Stimulated activated CD8-positive, alpha-beta memory T cell treated with anti-CD3 and anti-CD28 coated beads, Interleukin-15, amount 100 ng/mL, for 24 hours (primary cell): ENCODE results near the gene EHMT2.
"Not testable (repeated sequence)": the region's sequence is repeated elsewhere in the genome, so short reads cannot be mapped to it uniquely, and the experiment has no call there.

Experiments used
- DNase-seq: peaks from one replicate; pipeline ENCODE4 v3.0.0-alpha.2; 2020; ENCODE audit warnings: low read depth

EHMT2 gene

DNA sequence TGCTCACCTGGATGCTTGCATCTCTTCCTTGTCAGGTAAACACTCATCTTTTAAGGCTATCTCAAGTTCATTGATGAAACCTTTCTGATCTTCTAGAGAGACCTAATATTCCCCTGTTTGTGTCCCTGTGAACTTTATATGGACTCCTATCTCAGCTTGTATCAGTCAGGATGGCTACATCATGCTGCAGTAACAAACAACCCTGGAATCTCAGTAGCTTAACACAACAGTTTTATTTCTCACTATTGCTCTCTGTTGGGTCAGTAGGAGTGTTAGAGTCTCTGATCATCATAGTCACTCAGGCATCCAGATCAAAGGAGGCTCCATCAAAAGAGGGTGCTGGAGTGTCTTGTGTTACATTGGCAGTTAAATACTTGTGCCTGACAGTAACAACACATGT is 17.9 kb upstream of the EHMT2 start:
- DNase-seq = no peak

GRCh38 chr6:31911826-31912585 is 14.5 kb upstream of the EHMT2 start:
- DNase-seq = no peak

DNA sequence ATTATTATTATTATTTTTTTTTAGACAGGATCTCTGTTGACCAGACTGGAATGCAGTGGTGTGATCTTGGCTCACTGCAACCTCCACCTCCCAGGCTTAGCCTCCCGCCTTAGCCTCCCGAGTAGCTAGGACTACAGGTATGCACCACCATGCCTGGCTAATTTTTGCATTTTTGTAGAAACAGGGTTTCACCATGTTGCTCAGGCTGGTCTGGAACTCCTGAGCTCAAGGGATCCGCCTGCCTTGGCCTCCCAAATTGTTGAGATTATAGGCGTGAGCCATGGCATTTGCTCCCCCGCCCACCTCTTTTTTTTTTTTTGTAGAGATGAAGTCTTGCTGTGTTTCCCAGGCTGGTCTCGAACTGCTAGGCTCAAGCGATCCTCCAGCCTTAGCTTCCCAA is 11.8 kb upstream of the EHMT2 start:
- not testable (repeated sequence) for DNase-seq

DNA sequence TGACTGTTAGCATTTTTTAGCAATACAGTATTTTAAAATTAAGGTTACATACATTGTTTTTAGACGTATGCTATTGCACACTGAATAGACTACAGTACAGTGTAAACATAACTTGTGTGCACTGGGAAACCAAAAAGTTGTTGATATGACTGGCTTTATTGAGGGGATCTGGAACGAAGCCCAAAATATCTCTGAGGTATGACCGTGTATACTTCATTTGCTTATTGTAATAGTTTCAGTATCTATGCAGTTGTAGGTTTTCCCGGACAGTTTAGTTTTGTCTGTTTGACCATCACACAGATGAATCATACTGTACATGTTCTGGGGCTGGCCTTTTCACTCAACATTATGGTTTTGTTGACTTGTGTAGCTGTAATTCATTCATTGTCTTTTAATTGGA is 11.3 kb upstream of the EHMT2 start:
- DNase-seq = no peak

- not testable (repeated sequence) for DNase-seq
Observed at GRCh38 chr6:31908255-31908654, 10.8 kb upstream of the EHMT2 start.

GRCh38 chr6:31907158-31907813 is 9.8 kb upstream of the EHMT2 start:
- DNase-seq = no peak

- DNase-seq = not testable (repeated sequence)
Observed at GRCh38 chr6:31906727-31907126, 9.2 kb upstream of the EHMT2 start.

DNA sequence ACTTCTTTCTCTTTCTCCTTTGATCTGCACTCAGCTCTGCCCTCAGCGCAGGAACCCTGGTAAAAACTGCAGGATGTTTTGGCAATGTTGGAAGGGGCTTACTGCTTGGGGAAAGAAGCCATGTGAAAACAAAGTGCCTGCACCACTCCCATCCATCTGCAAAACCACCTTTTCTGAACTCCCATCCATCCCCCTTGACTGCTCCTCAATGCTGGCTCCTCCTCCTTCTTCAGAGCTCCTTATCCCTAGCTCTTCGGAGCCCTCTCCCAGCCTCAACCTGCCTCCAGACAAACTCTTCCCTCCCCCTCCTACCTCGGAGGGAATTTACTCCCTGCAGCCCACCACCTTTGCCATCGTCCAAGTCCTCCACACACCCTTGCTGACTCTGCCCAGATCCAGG is 8.6 kb upstream of the EHMT2 start:
- no peak for DNase-seq

DNA sequence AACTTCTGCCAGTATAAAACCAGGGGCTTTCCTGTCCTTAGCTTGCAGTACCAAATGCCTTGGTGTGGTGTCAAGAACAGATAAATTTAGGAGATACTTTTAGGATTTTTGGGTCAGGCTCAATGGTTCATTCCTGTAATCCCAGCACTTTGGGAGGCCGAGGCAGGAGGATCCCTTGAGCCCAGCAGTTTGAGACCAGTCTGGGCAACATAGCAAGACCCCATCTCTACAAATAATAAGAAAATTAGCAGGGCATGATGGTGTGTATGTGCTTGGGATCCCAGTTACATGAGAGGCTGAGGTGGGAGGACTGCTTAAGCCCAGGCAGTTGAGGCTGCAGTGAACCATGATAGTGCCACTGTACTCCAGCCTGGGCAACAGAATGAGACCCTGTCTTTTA is 7.5 kb upstream of the EHMT2 start:
- no peak for DNase-seq

GRCh38 chr6:31903957-31904356 is 6.5 kb upstream of the EHMT2 start:
- no peak for DNase-seq

- DNase-seq = peak; percentile 71
Observed at GRCh38 chr6:31901953-31902643, 4.6 kb upstream of the EHMT2 start, which contains the start of gene ZBTB12. Gene ZBTB12, minus strand, starts transcription at chr6:31902086. Its CDS starts 781 bp downstream, at chr6:31901305.

DNA sequence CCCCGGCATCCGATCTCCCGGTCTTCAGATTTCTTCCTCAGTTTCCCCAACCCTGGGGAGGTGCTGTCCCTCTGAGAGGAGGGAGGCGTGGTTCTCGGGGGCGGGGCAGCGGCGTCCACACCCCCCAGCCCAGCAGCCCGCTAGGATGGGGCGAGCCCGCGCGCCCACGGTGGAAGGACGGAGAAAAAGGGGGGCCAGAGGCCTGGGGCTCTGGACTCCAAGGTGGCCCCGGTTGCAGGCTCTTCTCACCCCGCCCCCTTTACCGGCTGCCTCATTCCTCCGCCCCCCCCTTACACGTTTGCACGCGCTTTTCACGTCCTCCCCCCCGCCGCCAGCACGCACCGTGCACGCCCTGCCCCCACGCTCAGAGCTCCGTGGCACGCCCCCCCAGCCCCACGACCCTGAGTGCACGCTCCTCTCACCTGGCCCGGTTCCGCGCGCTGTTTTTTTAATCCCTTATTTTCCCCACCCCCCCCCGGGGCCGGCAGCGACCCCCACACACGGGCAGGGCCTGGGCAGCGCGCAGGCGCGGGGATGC is 4.0 kb upstream of the EHMT2 start:
- no peak for DNase-seq

DNA sequence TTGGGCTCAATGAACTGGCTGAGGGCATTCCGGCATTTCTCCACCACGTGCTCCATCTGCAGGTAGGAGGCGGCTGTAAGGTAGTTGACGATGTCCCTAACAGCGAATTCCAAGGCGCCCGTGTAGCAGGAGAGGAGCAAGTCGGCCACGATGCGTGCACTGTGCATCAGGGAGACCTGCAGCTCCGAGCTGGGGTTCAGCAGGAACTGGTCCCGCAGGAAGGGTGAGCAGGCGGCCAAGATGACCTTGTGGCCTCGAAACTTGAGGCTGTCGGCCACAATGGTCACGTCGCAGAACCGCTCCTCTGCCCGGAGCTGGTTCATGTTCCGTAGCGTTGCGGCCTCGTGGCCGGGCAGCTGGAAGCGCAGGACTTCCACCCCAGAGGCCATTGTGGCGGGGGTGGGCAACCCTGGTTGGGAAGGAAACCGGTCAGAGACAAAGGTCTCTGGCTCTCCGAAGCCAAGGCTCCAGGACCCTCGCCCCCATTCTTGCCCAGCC is 3.5 kb upstream of the EHMT2 start:
- DNase-seq = no peak

DNA sequence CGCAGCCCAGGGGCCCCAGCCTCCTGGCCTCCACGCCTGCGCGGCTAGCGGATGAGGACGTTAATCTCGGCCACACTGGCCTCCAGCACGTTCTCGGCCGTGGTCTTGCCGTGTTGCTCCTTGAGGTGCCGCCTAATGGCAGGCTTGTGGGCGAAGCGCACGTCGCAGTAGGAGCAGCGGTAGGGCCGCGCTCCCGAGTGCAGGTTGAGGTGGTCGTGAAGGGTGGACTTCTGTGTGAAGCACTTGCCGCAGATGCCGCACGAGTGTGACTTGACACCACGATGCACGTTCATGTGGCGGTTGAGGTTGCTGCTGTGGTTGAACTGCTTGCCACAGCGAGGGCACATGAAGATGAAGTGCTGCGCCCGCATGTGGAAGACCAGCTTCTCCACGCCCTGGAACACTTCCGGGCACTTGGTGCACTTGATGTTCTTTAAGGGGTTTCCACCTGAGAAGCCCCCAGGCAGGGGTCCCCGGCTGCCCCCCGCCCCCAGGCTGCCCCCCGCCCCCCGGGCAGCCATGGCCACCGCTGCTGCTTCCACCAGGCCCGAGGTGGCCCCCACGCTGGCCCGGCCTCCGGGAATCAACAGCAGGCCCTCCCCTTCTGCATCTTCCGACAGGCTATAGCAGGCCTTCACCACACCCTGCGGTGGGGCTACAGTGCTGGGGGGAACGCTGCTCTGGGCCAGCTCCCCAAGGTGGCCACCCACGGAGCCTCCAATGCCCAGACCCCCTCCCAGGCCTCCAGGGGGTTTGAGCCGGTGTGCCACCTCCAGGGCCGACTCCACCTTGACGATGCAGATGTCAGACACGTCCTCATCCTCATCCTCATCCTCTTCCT is 2.6 kb upstream of the EHMT2 start:
- no peak for DNase-seq

DNA sequence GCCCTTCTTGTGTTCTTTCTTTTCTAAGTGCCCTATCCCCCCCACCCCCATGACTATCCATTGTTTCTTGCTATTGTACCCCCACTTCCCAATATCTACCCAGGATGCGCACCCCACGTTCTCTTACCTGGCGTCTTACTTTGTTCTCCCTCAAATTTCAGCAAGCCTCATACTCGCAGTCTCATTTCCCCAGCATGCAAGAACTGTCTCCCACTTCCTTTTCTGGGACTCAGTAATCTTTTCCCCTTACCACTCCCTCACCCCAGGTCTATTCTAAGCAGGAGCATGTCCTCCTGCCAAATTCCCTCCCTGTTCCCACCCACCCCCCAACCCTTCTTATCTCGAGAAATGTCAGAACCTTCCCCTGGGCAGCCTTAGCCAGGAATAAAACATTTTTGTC is 1.7 kb upstream of the EHMT2 start:
- no peak for DNase-seq

- no peak for DNase-seq
Observed at GRCh38 chr6:31898383-31899011, 999 bp upstream of the EHMT2 start.

DNA sequence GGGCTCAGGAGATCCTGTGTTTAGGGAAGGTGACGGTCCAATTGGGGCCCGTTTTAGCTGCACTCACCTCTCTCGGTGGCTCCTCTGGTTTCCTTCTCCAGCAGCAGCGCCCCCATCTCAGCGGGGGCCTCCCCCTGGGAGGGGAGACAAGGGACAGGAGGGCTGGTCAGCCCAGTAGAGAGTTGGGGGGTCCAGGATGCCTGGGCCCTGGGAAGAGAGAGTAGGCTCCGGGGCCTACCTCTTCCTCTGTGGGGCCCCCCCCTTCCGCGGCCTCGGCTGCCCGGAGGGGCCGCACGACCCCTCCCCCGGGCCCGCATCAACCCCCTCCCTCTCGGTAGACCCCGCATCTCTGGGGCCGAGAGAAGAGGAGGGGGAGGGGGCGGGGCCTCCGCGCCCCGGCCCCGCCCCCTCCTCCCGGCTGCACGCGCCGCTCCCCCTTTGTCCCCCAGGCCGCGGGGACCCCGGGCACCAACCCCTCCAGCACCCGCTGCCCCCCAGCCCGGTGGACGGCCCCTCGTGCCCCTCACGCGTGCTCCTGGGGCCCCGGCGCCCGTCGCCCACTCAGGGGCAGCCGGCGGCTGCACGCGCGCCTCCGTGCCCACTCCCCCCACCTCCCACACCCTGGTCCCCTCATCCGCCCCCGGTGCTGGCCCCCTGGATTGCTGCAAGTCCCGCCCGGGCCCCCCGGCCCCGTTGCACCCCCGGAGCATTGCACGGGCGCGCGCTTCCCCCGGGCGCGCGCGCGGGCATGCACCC is 464 bp downstream of the EHMT2 start:
- DNase-seq = no peak

DNA sequence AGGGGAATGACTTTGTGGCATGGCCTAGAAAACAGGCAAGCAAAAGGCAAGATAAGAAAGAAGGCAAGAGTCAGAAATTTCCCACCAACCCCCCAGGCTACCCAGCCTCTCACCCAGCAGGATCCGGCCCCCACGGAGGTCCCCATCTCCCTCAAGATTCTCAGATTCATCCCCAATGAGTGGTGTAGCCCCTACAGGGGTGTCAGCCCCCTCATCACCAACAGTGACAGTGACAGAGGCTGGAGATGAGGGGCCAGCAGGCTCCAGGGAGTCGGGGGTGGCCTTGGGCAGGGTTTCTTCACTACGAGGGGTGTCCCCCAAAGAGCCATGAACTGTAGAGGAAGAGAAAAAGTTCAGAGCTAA is 1.0 kb downstream of the EHMT2 start:
- DNase-seq = no peak

GRCh38 chr6:31892821-31893220 is 4.7 kb downstream of the EHMT2 start:
- DNase-seq = no peak

DNA sequence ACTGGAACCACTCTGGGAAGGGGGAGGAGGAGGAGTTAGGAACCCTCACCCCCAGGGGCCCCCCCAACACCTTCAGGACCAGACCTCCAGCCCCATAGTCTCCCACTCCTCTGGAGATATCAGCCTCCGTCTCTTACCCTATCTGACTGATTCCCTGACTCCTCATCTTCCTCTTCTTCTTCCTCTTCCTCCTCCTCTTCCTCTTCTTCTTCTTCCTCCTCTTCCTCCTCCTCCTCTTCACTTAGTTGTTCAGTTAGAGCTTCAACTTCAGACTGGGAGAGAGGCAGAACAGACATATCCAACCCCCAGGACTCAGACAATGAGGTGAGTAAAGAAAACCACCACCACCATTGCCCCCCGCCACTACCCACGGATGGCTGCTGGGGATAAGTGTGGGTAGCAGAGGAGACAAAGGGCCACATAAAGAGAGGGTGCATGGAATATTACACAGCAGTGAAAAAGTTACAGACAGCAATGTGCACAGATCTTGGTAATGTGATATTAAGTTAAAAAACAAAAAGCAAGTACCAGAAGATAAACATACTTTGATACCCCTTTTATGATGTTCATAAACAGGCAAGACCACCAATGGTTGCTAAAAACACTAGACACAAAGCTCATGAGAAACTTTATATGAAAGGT is 8.0 kb downstream of the EHMT2 start:
- no peak for DNase-seq
